Measurements from ENCODE around the gene MBNL1.

The MBNL1 gene

GRCh38 chr3:152349392-152349791 is 80.7 kb downstream of the MBNL1 start (continued):
- TF ChIP-seq ZNF518A (tag by site-specific recombination; conservative IDR thresholded peaks at IDR 0.05; ENCODE audit: low read depth): no peak
- no peak for TF ChIP-seq KLF9 (tag by site-specific recombination; IDR thresholded peaks at IDR 0.05; ENCODE audit: low read depth)
- TF ChIP-seq ZNF704 (tag by site-specific recombination; IDR thresholded peaks at IDR 0.05): no peak
- TF ChIP-seq ZNF626 (tag by site-specific recombination; IDR thresholded peaks at IDR 0.05): no peak
- no peak for TF ChIP-seq ZNF785 (tag by site-specific recombination; IDR thresholded peaks at IDR 0.05)
- no peak for TF ChIP-seq ZNF223 (tag by site-specific recombination; IDR thresholded peaks at IDR 0.05)
- no peak for TF ChIP-seq ZEB2 (tag by site-specific recombination; IDR thresholded peaks at IDR 0.05)
- TF ChIP-seq ZNF324 (tag by site-specific recombination; IDR thresholded peaks at IDR 0.05): no peak
- no peak for TF ChIP-seq ZBTB49 (tag by site-specific recombination; IDR thresholded peaks at IDR 0.05; ENCODE audit: low read depth)
- TF ChIP-seq ZNF175 (tag by site-specific recombination; IDR thresholded peaks at IDR 0.05): no peak
- TF ChIP-seq ZNF18 (tag by site-specific recombination; IDR thresholded peaks at IDR 0.05): no peak
- TF ChIP-seq ZNF404 (tag by site-specific recombination; IDR thresholded peaks at IDR 0.05): no peak

GRCh38 chr3:152350139-152350538 is 81.4 kb downstream of the MBNL1 start:
- TF ChIP-seq ZNF571 (tag by site-specific recombination; IDR thresholded peaks at IDR 0.05): no peak
- TF ChIP-seq ZNF37A (tag by site-specific recombination; IDR thresholded peaks at IDR 0.05): no peak
- TF ChIP-seq ZNF214 (tag by site-specific recombination; IDR thresholded peaks at IDR 0.05; ENCODE audit: borderline replicate concordance): no peak
- no peak for TF ChIP-seq ZNF169 (tag by site-specific recombination; IDR thresholded peaks at IDR 0.05)
- no peak for TF ChIP-seq HOXC10 (CRISPR knock-in tag; IDR thresholded peaks at IDR 0.05)
- no peak for TF ChIP-seq GLI2 (tag by site-specific recombination; IDR thresholded peaks at IDR 0.05; ENCODE audit: borderline replicate concordance, low read depth)
- no peak for TF ChIP-seq ZSCAN23 (tag by site-specific recombination; IDR thresholded peaks at IDR 0.05)
- TF ChIP-seq ZNF785 (tag by site-specific recombination; IDR thresholded peaks at IDR 0.05): no peak
- no peak for TF ChIP-seq CTCF (tag by site-specific recombination; IDR thresholded peaks at IDR 0.05)
- 0 out of 2 replicates have a peak, but pooled peaks cover 9% of the 10 kb centered on the region for H3K4me1 ChIP-seq (ENCODE audit: control insufficient read depth, insufficient read depth, low read length)
- no peak overlapping the region for H3K27ac ChIP-seq (ENCODE audit: extremely low read depth, low read depth, low read length)
- H3K36me3 ChIP-seq (ENCODE audit: control insufficient read depth in 2 of 2, insufficient read depth in 1 of 2, low read length in 2 of 2): no peaks in the 10 kb centered on the region
- ChIA-PET CTCF (interaction anchor here (0.6 kb wide), 1 partner anchor 165 kb away, joined by 4 read pairs; no protein-coding TSS in a partner anchor), POLR2A (no interaction called here)
- no peaks in the 10 kb centered on the region for H3K9me3 ChIP-seq (ENCODE audit: control insufficient read depth, insufficient read depth, low read depth, low read length)
- H3K4me3 ChIP-seq (ENCODE audit: low read depth, low read length): no peak overlapping the region

All from HEK293 (cell line).